ENCODE data around the gene SLC41A1. TPM values are rescaled to one million over a fixed set of nuclear protein-coding genes. Genes with fewer than 3 reads are reported as not detected.

The SLC41A1 gene
- total RNA-seq, 4 donors from 2014 or later: 10.3 to 23.2 (median 15.6) TPM

DNA sequence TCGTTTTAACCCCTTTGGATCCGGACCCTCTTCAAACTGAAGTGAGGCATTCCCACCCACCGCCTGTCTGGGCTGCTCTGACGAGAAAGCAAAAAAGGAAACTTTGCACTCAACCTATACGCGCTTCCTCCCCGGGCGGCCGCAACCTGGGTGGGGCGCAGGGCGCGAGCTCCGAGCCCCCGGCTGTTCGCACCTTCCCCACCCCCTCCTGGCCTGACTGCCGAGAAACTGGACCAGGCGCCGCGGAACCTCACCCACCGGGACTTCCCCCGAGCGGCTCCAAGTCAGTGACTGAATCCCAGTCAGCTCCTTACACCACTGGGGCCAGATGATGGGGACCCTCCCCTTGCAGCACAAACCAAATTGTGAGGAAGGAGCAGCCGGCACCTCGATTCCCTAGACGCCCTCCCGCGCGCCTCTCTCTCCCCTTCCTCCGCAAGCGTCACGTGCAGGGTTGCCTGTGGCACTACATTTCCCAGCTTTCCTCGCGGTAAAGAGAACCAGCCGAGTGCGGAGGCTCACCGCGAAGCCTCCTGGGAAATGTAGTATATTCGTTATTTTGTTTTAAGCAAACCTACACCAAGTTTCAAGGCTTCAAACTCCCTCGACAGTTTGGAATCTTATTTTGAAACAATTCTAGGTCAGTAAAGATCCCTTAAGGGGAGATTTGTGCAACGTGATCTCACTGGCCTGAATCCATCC lies 37.8 kb downstream of the SLC41A1 start, which contains the start of gene RAB29:
RAB29 (minus strand) TSS at position 468 of the 702 bp plus-strand sequence. CDS start 526 bp downstream, outside the sequence.
- TF ChIP-seq CTCF (IDR thresholded peaks at IDR 0.05; ENCODE audit: low read depth): no peak

DNA sequence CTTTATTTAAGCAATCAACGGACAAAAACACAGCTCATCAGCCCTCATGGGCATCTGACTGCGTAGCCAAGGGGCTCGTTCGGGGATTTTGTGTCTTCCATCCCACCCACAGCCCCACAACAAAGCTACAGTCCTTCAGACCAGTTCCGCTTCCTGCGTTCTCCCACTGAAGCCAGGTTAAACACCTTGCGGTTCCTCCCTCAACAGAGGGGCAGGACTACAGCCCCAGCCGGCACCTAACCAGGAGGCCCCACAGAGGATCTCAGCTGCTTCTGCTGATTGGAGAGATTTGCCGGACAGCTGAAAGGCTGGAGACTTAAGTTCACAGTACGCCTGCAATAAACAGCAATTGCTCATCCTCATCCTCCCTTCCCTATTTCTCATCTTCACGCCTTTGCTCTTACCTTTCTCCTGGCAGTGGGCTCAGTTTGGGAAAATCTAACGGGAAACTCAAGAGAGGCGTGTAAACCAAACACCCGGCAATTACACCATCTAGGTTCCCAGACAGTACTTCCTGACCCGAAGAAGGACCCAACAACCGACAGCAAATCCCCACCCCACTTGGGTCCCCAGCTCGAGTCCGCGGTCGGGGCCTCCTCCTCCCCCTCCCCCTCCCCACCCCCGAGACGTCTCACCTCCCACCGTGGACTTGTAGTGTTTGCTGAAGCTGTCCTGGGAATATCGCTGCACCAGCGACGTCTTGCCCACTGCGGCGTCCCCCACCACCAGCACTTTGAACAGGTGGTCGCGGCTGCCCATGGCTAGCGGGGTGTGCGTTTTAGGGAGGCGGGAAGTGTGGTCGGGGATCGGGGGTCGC lies 38.6 kb downstream of the SLC41A1 start:
- TF ChIP-seq CTCF (IDR thresholded peaks at IDR 0.05; ENCODE audit: low read depth): no peak

DNA sequence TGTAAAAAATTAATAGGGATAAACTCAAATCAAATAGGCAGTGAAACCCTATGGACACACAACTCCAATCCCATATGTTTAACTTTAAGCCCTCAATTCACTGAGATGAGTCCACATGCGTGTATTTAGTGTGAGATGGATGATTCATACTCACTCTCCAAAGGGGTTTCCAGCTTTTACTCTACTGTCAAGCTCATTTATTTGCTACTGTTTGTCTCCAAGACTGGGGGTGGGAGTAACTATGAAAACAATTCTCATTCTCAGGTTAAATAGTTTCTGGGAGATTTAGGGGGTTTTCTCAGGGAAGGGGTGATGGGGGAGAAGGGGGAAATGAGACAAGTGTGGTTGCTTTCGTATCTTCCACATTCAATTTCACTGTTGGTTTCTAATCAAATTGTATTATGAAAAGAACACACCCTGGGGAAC lies 40.4 kb downstream of the SLC41A1 start:
- TF ChIP-seq CTCF (IDR thresholded peaks at IDR 0.05; ENCODE audit: low read depth): no peak

- no peak for TF ChIP-seq CTCF (IDR thresholded peaks at IDR 0.05; ENCODE audit: low read depth)
These were observed 42.4 kb downstream of the SLC41A1 start for GRCh38 chr1:205770618-205771017.

- no peak for TF ChIP-seq CTCF (IDR thresholded peaks at IDR 0.05; ENCODE audit: low read depth)
These were observed 43.2 kb downstream of the SLC41A1 start for GRCh38 chr1:205769641-205770365.

DNA sequence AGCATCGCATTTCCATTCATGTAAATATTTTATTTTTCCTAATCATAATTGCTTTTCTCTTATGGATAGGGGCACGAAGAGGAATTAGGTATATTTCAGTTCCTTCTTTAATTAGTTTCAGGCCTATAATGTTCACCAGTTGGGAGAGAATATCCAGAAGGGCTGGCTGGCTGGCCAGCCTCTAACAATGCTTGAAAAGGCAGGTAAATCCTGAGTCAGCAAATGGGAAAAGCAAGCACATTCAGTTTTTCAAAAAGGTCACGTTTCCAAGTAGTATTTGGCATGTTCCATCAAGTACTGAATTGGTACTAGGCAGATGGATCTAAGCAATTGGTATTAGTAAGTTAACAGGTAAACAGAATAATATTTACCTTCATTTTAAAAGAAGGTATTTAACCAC lies 45.8 kb downstream of the SLC41A1 start:
- TF ChIP-seq CTCF (IDR thresholded peaks at IDR 0.05; ENCODE audit: low read depth): no peak

- TF ChIP-seq CTCF (IDR thresholded peaks at IDR 0.05; ENCODE audit: low read depth): no peak
These were observed 46.4 kb downstream of the SLC41A1 start for GRCh38 chr1:205766570-205766969.
